ENCODE data around the gene RET.
A peak's percentile ranks its signal among the peaks of the same experiment; 100 is the strongest.
"Not testable (repeated sequence)": the region's sequence is repeated elsewhere in the genome, so short reads cannot be mapped to it uniquely, and the experiment has no call there.

RET gene

DNA sequence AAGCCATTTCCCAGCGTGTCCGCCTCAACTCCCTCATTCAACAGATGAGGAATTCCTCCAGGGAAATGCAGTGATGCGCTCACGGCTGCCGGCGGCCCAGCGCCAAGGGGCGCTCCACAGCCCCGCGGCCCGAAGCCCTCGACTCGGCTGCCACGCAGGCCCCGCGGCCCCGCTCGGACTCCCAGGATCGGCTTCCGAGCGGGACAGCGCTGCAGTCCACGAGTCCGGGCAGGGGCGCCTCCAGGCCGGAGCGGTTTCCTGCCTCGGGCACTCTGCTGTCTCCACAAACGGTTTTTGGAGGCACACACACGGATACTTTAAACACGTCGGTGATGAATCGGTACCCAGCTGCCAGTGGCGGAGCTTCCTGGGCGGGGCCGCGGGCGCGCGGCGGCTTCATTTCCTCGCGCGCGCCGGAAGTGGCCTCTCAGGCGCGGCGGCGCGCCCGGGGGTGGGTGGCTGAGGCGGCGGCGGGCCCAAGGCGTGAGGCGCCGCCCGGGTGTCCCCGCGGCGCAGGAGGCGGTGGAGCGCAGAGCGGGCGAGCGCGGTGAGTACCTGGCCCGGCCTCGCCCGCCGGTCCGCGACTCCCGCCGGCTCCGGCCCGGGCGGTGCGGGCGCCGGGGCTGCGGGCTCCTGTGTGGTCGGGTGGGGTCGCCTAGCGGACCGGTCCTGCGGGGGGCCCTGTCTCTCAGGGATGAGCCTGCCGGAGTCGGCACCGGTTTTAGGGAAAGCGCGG, 61.3 kb downstream of the RET start, which contains the start of gene CSGALNACT2:
Gene CSGALNACT2, plus strand, starts transcription at position 425 of the 736 bp plus-strand sequence. CDS start 16,705 bp downstream, outside the sequence.
- peak; percentile 74 to 96 (median 81) for DNase-seq

GRCh38 chr10:43138757-43139241, 61.9 kb downstream of the RET start:
- peak in 4 of 5 experiments; percentile 35 to 89 (median 62) for DNase-seq

DNA sequence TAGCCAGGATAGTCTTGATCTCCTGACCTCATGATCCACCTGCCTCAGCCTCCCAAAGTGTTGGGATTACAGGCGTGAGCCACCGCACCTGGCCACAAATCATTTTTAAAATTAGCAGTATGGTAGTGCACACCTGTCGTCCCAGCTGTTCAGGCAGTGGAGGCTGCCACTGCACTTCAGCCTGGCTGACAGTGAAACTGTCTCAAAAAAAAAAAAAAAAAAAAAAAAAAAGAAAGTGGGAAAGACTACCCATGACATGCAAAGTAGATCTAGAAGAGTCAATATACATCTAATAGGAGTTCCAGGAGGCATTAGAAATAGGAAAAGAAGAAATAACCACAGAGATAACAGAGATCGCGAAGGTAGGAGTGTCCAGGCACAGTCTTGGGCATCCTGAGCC, 64.6 kb downstream of the RET start:
- no peak for DNase-seq

DNA sequence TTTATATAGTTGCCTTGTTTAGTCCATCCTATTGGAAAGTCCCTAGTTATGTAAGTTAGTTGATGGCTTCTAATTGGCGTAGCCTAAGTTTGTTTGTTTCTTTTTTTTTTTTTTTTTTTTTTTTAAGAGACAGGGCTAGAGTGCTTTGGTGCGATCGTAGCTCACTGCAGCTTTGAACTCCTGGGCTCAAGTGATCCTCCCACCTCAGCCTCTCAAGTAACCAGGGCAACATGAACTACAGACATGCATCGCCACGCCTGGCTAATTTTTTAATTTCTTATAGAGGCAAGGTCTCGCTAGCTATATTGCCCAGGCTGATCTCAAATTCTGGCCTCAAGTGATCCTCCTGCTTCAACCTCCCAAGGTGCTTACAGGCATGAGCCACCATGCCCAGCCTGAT, 68.4 kb downstream of the RET start:
- no peak for DNase-seq

- DNase-seq: not testable (repeated sequence)
Observed at GRCh38 chr10:43145936-43146335, 69.1 kb downstream of the RET start.

- no peak for DNase-seq
Observed at GRCh38 chr10:43151371-43151770, 74.5 kb downstream of the RET start.

DNA sequence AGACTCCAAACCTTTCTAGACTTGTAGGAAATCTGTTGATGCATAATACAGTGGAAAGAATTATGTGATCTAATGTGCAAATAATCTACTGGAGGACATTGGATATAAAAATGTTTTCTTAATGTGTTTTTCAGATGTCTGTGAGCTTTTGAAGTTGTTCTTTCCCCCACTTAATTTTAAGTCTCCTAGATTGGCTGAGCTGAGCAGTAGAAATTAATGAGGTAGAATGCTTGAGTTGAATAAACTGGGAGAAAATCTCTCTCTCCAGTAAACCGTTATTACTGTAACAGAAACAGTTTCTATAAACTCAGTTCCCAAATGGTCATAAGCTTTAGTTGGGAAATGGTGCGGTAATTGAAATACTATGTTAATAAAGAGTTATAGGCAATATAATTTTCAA, 77.0 kb downstream of the RET start:
- no peak for DNase-seq

GRCh38 chr10:43155221-43155620, 78.4 kb downstream of the RET start:
- DNase-seq: no peak

DNA sequence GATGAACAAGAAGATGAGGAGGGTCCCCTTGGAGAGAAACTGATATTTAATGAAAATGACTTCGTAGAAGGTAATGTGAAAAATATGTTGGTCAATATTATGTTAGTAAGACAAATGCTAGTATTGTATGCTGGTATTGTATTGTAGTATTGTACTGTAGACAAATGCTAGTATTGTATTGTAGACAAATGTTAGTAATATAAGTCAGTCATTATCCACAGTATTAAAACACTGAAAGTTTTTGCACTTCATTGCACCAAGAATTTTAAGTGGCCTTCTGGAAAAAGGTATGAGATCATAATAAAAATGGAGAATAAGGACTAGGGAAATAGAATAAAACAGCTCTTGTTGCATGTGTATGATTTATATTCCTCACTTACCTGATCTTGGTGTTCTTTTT, 78.9 kb downstream of the RET start:
- no peak for DNase-seq

- no peak for DNase-seq
Observed at GRCh38 chr10:43156590-43157341, 79.9 kb downstream of the RET start.

DNA sequence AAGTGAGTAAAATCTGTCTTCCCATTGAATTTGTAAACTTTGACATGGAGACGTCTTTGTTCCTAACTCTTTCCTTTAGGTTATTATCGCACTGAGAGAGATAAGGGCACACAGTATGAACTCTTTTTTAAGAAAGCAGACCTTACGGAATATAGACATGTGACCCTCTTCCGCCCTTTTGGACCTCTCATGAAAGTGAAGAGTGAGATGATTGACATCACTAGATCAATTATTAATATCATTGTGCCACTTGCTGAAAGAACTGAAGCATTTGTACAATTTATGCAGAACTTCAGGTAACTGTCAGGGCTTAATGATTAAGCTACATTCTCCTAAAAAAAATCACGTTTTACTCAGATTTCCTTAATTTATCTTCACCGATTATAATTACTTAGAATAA, 81.8 kb downstream of the RET start:
- no peak for DNase-seq

GRCh38 chr10:43160046-43160920, 83.4 kb downstream of the RET start:
- DNase-seq: no peak

- DNase-seq: no peak
Observed at GRCh38 chr10:43160921-43161255, 84.0 kb downstream of the RET start.

GRCh38 chr10:43162604-43163003, 85.7 kb downstream of the RET start:
- no peak for DNase-seq

DNA sequence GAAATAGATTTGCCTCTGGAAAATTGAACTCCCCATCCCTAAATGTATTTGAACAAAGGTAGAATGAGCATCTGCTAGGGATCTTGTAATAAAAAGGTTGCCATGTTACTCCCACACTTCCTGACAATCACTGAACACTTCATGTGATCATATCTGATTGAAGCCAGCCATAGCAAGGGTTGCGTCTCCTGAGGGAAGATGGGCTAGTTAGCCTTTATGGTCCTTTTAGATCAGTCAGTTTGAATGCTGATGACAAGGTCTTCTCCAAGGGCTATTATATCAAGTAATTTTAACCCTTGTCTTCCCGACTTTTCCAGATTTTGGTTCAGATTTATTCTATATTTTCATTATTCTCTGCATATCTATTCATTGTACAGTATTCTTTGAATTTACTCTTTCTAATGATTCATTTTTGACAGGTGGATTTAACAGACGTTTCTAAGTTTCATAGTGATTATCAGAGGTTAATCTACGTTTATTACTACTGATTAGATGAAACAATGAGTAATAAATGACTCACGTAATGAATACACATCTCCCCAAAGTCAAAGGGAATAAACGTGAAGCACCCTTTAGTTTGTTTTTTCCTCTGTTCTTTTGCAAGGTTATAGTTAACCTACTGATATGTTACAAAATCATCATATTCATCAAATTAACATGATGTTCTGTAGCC, 89.5 kb downstream of the RET start:
- peak in 1 of 5 experiments; percentile 55 for DNase-seq

- peak in 1 of 5 experiments; percentile 40 for DNase-seq
Observed at GRCh38 chr10:43166880-43167497, 90.1 kb downstream of the RET start.

- DNase-seq: no peak
Observed at GRCh38 chr10:43167498-43167889, 90.6 kb downstream of the RET start.

- no peak for DNase-seq
Observed at GRCh38 chr10:43170491-43170890, 93.6 kb downstream of the RET start.

- peak in 1 of 5 experiments; percentile 61 for DNase-seq
Observed at GRCh38 chr10:43172645-43173044, 95.8 kb downstream of the RET start.

- DNase-seq: no peak
Observed at GRCh38 chr10:43173120-43173519, 96.3 kb downstream of the RET start.

DNA sequence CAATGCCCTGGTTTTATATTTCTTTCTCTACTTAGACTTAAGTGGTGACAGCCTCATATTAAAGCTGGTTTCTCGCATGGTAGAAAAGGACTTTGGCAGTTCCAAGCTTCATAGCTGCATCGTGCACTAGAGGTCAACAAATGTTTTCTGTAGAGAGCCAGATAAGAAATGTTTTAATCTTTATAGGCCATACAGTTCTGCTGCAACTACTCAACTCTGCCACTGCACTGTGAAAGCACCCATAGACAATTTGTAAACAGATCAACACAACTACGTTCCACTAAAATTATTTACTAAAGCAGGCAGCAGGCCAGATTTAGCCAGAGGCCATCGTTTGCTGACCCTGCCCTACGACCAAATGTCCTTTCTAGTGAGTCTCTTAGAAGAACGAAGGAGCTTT, 98.1 kb downstream of the RET start:
- DNase-seq: no peak

DNA sequence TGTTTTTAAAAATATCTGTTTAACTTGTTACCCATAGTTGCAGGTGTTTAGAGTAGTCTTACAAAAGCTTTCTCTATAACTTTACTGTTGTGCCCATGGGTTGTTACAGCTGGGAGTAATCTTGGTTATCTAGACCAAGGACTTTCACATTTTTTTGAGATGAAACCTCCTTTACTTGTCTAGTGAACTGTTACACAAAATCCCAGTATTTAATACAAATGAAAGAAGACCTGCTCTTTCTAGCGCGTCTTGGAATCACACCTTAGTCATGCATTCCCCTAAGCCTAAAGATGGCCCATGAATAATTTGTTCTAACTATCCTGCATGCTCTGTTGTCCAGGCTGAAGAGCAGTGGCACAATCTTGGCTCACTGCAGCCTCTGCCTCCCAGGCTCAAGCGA, 99.4 kb downstream of the RET start:
- DNase-seq: no peak

All from T-helper 2 cell (primary cell).